RWPE2 (cell line): ENCODE results near the gene ATXN7L1.

Experiments
- ATAC-seq: fragments of 200-7000 bp; cut with Tn5 transposase; 3 replicates; pipeline ENCODE4 v1.9.1; 2021; ENCODE audit warnings: low read depth
- DNase-seq: peaks from one replicate; pipeline ENCODE4 v3.0.0-alpha.2; 2020; ENCODE audit warnings: low spot score
- H3K27ac ChIP-seq: fragments of 450-650 bp; 2 replicates; pipeline ENCODE4 v1.5.1; 2017; ENCODE audit warnings: mild to moderate bottlenecking; ENCODE audit not compliant: poor library complexity, severe bottlenecking
- H3K27me3 ChIP-seq: fragments of 250-450 bp; sonication (Bioruptor Pico); 2 replicates; pipeline ENCODE4 v1.5.1; 2021; ENCODE audit warnings: mild to moderate bottlenecking, moderate library complexity; ENCODE audit not compliant: insufficient read depth, poor library complexity, severe bottlenecking
- H3K36me3 ChIP-seq: fragments of 250-450 bp; sonication (Bioruptor Pico); 2 replicates; pipeline ENCODE4 v1.5.1; 2020; ENCODE audit warnings: low read depth, mild to moderate bottlenecking, moderate library complexity
- H3K4me1 ChIP-seq: fragments of 250-450 bp; sonication (Bioruptor Pico); 2 replicates; pipeline ENCODE4 v1.5.1; 2021; ENCODE audit warnings: mild to moderate bottlenecking, moderate library complexity; ENCODE audit not compliant: insufficient read depth, poor library complexity, severe bottlenecking
- H3K4me3 ChIP-seq: fragments of 250-450 bp; sonication (Bioruptor Pico); 2 replicates; pipeline ENCODE4 v1.5.1; 2021; ENCODE audit warnings: mild to moderate bottlenecking, moderate library complexity; ENCODE audit not compliant: severe bottlenecking
- H3K9me3 ChIP-seq: fragments of 250-450 bp; sonication (Bioruptor Pico); 2 replicates; pipeline ENCODE4 v1.5.1; 2021; ENCODE audit warnings: mild to moderate bottlenecking, moderate library complexity; ENCODE audit not compliant: severe bottlenecking
- TF ChIP-seq, protein P1 (sequence below): fragments of 450-650 bp; IDR thresholded peaks from one replicate; pipeline ENCODE4 v1.5.1; 2017; ENCODE audit warnings: mild to moderate bottlenecking, moderate library complexity; ENCODE audit not compliant: poor library complexity, severe bottlenecking

Gene ATXN7L1

DNA sequence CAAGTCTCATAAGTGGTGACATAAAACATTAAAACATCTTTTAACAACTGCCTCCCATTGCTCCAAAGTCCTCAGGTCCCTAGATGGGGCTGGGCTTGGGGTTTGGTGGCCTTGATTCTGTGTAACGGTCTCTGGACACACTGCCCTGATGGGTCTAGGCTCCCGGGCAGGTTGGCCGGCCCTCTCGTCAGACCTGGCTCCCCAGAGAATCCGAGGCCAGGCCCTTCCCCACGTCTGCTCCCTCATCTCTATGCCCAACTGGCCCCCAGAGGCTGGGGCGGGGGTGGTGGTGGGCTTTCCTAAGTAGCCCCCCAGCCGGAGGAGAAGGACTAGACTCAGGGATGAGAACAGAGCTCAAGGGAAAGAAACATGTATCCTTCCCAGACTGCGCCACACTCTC, 263.6 kb downstream of the ATXN7L1 start:
- Histone ChIP-seq H3K9me3 (no peaks in the 10 kb centered on the region), H3K27ac (no peak overlapping the region), H3K4me1 (no peaks in the 10 kb centered on the region), H3K36me3 (no peaks in the 10 kb centered on the region), H3K4me3 (no peak overlapping the region), H3K27me3 (no peaks in the 10 kb centered on the region)
- DNase-seq (no peak), ATAC-seq (no peak)
- TF ChIP-seq, protein P1, sequence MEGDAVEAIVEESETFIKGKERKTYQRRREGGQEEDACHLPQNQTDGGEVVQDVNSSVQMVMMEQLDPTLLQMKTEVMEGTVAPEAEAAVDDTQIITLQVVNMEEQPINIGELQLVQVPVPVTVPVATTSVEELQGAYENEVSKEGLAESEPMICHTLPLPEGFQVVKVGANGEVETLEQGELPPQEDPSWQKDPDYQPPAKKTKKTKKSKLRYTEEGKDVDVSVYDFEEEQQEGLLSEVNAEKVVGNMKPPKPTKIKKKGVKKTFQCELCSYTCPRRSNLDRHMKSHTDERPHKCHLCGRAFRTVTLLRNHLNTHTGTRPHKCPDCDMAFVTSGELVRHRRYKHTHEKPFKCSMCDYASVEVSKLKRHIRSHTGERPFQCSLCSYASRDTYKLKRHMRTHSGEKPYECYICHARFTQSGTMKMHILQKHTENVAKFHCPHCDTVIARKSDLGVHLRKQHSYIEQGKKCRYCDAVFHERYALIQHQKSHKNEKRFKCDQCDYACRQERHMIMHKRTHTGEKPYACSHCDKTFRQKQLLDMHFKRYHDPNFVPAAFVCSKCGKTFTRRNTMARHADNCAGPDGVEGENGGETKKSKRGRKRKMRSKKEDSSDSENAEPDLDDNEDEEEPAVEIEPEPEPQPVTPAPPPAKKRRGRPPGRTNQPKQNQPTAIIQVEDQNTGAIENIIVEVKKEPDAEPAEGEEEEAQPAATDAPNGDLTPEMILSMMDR, result no peak

DNA sequence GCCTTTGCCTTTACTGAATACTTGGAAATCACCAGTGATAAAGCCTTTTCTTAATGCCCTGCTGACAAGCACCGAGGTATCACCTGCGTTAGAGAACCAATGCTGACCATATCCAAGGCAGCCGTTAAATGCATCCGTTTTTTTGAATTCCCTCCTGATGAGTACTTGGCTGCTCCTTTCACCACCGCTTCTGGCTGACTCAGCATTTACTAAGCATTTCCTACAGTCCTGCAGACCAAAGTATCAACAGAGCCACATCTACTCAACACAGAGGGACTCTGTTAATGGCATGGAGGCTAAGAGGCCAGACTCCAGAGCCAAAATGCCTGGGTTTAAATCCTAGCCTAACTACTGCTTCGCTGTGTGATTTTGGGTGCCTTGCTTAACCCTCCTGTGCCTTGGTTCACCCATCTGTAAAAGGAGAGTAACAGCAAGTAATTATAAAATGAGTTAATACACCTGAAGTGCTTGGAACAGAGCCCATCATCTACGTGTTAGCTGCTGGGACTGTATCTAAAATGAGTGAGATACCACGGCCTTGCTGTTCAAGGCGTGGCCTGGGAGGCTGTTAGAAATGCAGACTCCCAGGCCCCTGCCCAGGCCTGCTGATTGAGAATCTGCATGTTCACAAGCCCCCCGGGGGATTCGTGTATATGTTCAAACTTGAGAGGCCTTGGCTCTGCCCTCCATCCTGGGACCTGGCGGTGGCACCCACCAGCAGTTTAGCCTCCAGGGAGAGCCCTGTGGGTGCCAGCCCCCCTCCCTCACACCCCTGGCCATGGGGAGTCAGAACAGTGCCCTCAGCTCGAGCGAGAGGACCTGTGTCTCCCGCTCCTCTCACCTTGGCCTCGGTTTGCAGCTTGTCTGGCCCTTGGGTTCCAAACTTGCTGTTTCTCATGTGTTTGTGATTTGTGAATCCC, 264.3 kb downstream of the ATXN7L1 start:
- no peak overlapping the region for H3K27ac ChIP-seq
- H3K9me3 ChIP-seq, result no peaks in the 10 kb centered on the region
- TF ChIP-seq, protein P1, result no peak
- ATAC-seq (peak; percentile 23; the same call in 2 of the 3 replicates), DNase-seq (no peak)
- H3K36me3 ChIP-seq, result no peaks in the 10 kb centered on the region
- H3K4me1 ChIP-seq, result no peaks in the 10 kb centered on the region
- H3K27me3 ChIP-seq, result no peaks in the 10 kb centered on the region
- H3K4me3 ChIP-seq, result no peak overlapping the region

DNA sequence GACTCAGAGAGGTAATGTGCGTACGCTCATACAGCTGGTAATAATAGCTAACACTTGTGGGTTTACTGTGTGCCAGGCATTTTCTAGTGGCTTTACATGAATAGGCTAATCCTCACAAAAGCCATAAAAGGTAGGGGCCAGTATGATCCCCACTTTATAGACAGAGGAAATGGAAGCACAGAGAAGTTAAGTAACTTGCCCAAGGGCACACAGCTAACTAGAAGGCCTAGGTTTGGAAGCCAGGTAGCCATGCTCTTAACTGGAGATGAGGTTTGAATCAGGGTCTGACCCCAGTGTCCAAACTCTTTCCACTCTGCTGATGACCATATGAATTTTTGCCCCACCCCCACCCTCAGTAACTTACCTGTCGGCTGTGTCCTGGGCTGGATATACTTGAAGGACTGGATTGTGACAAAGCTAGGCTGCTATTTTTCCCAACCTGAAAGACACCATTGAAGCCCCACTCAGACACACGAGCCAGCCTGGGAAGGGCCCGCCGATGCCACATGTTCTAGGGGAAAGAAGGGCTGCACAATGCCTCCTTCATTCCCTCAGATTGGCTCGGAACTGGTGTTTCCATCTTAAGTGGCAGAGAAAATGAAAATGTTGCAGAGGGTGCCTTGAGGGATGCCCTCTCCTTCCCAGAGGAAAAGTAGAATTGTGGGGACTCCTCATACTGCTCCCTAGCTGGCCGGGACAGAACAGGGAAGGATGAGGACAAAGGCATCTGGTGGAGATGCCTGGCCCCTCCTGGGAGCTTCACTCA, 266.1 kb downstream of the ATXN7L1 start:
- TF ChIP-seq, protein P1, result no peak
- no peak overlapping the region for H3K27ac ChIP-seq
- no peaks in the 10 kb centered on the region for H3K9me3 ChIP-seq
- no peak for DNase-seq
- ATAC-seq, result no peak
- no peaks in the 10 kb centered on the region for H3K4me1 ChIP-seq
- H3K36me3 ChIP-seq, result no peaks in the 10 kb centered on the region
- no peak overlapping the region for H3K4me3 ChIP-seq
- H3K27me3 ChIP-seq, result no peaks in the 10 kb centered on the region

DNA sequence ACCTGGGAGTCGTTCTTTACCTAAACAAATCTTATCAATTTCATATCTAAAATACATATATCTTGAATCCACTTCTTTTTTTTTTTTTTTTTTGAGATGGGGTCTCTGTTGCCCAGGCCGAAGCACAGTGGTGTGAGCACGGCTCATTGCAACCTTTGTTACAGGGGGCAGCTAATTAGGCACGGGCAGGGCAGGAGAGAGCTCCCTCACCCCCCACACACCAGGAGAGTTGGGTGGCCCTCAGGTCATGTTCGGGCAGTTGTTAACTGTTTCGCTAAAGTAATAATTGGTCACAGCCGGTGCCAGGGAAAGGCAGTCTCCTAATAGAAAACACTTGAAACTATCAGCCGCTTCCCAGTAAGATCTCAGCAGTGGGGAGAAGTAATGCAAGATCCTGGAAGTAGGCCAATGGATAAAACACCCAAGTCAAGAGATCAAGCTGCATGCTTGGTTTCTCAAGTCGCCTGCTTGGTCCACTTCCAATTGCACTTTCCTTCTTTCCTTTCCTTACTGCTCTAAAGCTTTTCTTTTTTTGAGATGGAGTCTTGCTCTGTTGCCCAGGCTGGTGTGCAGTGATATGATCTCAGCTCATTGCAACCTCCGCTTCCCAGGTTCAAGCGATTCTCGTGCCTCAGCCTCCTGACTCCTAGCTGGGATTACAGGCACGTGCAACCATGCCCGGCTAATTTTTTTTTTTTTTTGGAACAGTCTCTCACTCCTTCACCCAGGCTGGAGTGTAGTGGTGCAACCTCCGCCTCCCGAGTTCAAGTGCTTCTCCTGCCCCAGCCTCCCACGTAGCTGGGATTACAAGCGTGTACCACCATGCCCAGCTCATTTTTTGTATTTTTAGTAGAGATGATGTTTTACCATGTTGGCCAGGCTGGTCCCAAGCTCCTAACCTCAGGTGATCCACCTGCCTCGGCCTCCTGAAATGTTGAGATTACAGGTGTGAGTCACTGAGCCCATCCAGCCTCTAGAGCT, 273.8 kb downstream of the ATXN7L1 start:
- ATAC-seq (no peak), DNase-seq (no peak)
- Histone ChIP-seq H3K27ac (no peak overlapping the region), H3K4me3 (no peak overlapping the region), H3K4me1 (no peaks in the 10 kb centered on the region), H3K36me3 (no peaks in the 10 kb centered on the region), H3K9me3 (no peaks in the 10 kb centered on the region), H3K27me3 (no peaks in the 10 kb centered on the region)
- TF ChIP-seq, protein P1, result no peak
